Measurements from ENCODE around the gene SSX7.
"Not testable (repeated sequence)": the region's sequence is repeated elsewhere in the genome, so short reads cannot be mapped to it uniquely, and the experiment has no call there.

The SSX7 gene, protein sequence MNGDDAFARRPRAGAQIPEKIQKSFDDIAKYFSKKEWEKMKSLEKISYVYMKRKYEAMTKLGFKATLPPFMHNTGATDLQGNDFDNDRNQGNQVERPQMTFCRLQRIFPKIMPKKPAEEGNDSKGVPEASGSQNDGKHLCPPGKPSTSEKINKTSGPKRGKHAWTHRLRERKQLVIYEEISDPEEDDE

DNA sequence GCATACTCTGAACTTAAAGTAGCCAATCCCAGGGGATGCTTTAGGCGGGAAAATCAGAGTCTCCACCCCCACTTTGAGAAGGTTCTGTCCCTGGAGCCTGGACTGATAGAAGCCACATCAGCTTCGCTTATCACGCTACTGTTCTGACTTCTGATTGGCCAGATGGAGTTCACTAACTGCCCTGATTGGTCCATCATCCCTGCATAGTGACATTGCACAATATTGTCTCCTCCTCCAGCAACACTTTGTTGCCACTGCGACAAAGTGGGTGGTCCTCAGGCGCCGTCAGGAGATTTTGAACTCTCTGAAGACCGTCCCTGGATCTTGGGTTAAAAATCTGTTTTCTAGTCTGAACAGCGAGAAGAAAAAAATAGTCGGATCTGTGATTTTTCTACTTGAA is at the start of gene SSX7:
Gene SSX7 (minus strand): TSS at position 101 of the 400 bp plus-strand sequence. CDS start 1,428 bp downstream, outside the sequence.
- not testable (repeated sequence) for H3K27ac ChIP-seq

- H3K27ac ChIP-seq, result not testable (repeated sequence)
Observed at GRCh38 chrX:52692034-52692433, 37.3 kb upstream of the SSX7 start.

- H3K27ac ChIP-seq, result not testable (repeated sequence)
Observed at GRCh38 chrX:52662218-52662617, 7.5 kb upstream of the SSX7 start.

GRCh38 chrX:52655475-52655874 is 775 bp upstream of the SSX7 start:
- H3K27ac ChIP-seq, result not testable (repeated sequence)

DNA sequence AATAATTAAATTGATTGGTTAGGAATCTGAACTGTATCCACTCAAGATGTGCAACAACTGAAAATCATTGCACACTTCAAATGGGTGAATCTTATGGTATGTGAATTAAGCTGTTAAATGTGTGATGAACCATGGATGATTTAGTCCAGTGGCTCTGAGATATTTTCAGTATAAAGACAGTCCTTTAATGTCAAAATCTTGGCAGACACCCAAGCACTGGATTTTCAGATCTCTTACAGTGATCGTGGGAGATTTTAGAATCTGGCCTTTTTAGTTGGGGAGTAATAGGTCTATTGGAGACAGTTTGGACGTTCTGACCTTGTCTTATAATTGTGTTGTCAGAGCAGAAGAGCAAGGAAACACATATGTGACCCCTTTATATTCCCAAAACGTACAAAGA is 4.0 kb downstream of the SSX7 start:
- not testable (repeated sequence) for H3K27ac ChIP-seq

- H3K27ac ChIP-seq, result not testable (repeated sequence)
Observed at GRCh38 chrX:52648956-52649355, 5.7 kb downstream of the SSX7 start.

- not testable (repeated sequence) for H3K27ac ChIP-seq
Observed at GRCh38 chrX:52628483-52628882, 26.2 kb downstream of the SSX7 start.

- not testable (repeated sequence) for H3K27ac ChIP-seq
Observed at GRCh38 chrX:52620661-52621060, 34.0 kb downstream of the SSX7 start.

DNA sequence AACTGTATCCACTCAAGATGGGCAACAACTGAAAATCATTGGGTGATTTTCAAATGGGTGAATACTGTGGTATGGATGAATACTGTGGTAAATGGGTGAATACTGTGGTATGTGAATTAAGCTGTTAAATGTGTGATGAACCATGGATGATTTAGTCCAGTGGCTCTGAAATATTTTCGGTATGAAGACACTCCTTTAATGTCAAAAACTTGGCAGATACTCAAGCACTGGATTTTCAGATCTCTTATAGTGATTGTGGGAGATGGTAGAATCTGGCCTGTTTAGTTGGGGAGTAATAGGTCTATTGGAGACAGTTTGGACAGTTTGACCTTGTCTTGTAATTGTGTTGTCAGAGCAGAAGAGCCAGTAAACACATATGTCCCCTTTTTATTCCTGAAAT is 45.7 kb downstream of the SSX7 start:
- TF ChIP-seq ZFX (IDR thresholded peaks at IDR 0.05; ENCODE audit: borderline replicate concordance), result no peak

DNA sequence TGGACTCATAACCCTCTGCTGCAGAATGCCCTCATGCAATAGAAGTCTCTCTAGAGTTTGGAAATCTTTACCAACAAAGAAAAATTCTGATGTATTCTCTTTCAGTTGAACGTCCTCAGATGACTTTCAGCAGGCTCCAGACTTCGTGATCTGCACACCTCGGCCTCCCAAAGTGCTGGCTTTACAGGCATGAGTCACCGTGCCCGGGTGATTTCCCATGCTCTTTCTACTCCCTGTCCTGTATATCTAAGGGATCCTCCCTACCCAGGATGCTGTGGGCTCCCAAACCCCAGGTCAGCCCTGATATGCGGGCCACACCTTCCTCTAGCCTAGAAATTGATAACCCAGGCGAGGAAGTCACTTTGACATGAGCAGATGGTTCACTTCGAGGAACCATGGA is 51.5 kb downstream of the SSX7 start:
- H3K27ac ChIP-seq, result not testable (repeated sequence)

More for the DNA sequence above, 45.7 kb downstream of the SSX7 start:
- no peak overlapping the region for H3K27ac ChIP-seq

- no peak overlapping the region for H3K27ac ChIP-seq
- TF ChIP-seq CTCF (IDR thresholded peaks at IDR 0.05) (no peak), ZFX (IDR thresholded peaks at IDR 0.05; ENCODE audit: borderline replicate concordance) (no peak)
Observed at GRCh38 chrX:52598886-52599285, 55.8 kb downstream of the SSX7 start.

DNA sequence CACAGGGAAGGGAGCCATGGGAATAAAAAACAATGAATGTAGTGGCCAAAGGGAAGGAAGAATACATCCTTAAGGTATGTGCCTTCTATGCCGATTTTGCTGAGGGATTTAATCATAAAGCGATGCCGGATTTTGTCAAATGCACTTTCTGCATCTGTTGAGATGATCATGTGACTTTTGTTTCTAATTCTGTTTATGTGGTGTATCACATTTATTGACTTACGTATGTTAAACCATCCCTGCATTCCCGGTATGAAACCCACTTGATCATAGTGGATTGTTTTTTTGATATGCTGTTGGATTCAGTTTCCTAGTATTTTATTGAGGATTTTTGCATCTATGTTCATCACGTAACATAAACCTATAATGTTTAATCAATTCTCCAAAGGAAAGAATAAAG is 60.0 kb downstream of the SSX7 start:
- no peak overlapping the region for H3K27ac ChIP-seq
- TF ChIP-seq CTCF (IDR thresholded peaks at IDR 0.05) (no peak), ZFX (IDR thresholded peaks at IDR 0.05; ENCODE audit: borderline replicate concordance) (no peak)
